Right atrium auricular region (tissue), 2 donors: ENCODE measurements around the gene RPIA. TPM values are rescaled to one million over a fixed set of nuclear protein-coding genes. Genes with fewer than 3 reads are reported as not detected.

Experiments used
- DNase-seq: peaks from one replicate; pipeline ENCODE4 v3.0.0-alpha.2; 2019; ENCODE audit warnings: low spot score
- H3K27ac ChIP-seq, 2 donors: fragments of 200-600 bp; sonication (generic); 1 replicate in 1 of 2; 2 replicates in 1 of 2; pipeline ENCODE4 v1.5.1; 2016 to 2019
- H3K27me3 ChIP-seq, 2 donors: fragments of 200-600 bp; sonication (generic); one replicate each; pipeline versions ENCODE4 v1.5.1 to v1.6.0; 2017 to 2019
- H3K36me3 ChIP-seq: fragments of 200-600 bp; sonication (generic); one replicate; pipeline ENCODE4 v1.5.1; 2016
- H3K4me1 ChIP-seq, 2 donors: fragments of 200-600 bp; sonication (generic); one replicate each; pipeline versions ENCODE4 v1.5.1 to v1.6.0; 2017 to 2019
- H3K4me3 ChIP-seq, 2 donors: fragments of 200-600 bp; sonication (generic); 1 replicate in 1 of 2; 2 replicates in 1 of 2; pipeline ENCODE4 v1.5.1; 2017 to 2019; ENCODE audit warnings: mild to moderate bottlenecking in 1 of 2, moderate library complexity in 1 of 2
- H3K9me3 ChIP-seq, 2 donors: fragments of 200-600 bp; sonication (generic); one replicate each; pipeline ENCODE4 v1.5.1; 2019
- total RNA-seq, 2 donors: library from RNA; depleted of rRNA; stranded (reverse); fragments of >200 nt; gene quantifications; one replicate each; pipeline ENCODE4 v1.1.0, GENCODE V29; 2016
- TF ChIP-seq, protein P1 (sequence below), 2 donors: fragments of 200-600 bp; sonication (generic); IDR thresholded peaks; one replicate each; pipeline ENCODE4 v1.5.1; 2019; ENCODE audit warnings: antibody characterized with exemption in 2 of 2

Gene RPIA
- total RNA-seq, 2 donors from 2014 or later = 4.2 to 5.1 TPM

- no peak for DNase-seq
- no peak overlapping the region for H3K4me3 ChIP-seq
- TF ChIP-seq, protein P1, sequence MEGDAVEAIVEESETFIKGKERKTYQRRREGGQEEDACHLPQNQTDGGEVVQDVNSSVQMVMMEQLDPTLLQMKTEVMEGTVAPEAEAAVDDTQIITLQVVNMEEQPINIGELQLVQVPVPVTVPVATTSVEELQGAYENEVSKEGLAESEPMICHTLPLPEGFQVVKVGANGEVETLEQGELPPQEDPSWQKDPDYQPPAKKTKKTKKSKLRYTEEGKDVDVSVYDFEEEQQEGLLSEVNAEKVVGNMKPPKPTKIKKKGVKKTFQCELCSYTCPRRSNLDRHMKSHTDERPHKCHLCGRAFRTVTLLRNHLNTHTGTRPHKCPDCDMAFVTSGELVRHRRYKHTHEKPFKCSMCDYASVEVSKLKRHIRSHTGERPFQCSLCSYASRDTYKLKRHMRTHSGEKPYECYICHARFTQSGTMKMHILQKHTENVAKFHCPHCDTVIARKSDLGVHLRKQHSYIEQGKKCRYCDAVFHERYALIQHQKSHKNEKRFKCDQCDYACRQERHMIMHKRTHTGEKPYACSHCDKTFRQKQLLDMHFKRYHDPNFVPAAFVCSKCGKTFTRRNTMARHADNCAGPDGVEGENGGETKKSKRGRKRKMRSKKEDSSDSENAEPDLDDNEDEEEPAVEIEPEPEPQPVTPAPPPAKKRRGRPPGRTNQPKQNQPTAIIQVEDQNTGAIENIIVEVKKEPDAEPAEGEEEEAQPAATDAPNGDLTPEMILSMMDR (IDR thresholded peaks at IDR 0.05) = no peak
- no peak overlapping the region for H3K27ac ChIP-seq
- no peaks in the 10 kb centered on the region for H3K4me1 ChIP-seq
- H3K36me3 ChIP-seq = no peaks in the 10 kb centered on the region
- H3K27me3 ChIP-seq = no peaks in the 10 kb centered on the region
- H3K9me3 ChIP-seq = no peaks in the 10 kb centered on the region
These were observed 11.1 kb upstream of the RPIA start for GRCh38 chr2:88680266-88680902.

DNA sequence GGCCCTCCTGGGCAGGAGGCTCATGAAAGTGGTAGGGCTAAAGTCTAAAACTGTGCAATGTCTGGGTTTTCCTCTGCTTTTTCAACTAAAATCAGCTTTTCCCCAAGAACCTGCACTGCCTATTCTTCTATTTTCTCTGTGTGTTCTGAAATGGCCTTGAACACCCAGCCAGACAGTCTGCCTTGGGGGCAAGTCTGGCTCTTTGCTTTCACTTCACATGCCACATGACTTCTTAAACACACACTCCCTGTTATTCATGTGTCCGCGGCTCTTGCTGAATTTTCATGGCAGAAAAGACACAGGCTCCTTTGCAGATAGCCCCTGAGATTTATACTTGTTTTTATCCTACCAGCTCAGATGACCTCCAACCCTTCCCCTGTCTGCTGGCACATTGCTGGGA, 10.6 kb upstream of the RPIA start:
- Histone ChIP-seq H3K27me3 (no peaks in the 10 kb centered on the region), H3K4me1 (no peaks in the 10 kb centered on the region), H3K4me3 (no peak overlapping the region), H3K9me3 (no peaks in the 10 kb centered on the region), H3K27ac (no peak overlapping the region), H3K36me3 (no peaks in the 10 kb centered on the region)
- DNase-seq = no peak
- TF ChIP-seq, protein P1 (IDR thresholded peaks at IDR 0.05) = no peak

- DNase-seq = no peak
- TF ChIP-seq, protein P1 (IDR thresholded peaks at IDR 0.05) = no peak
- H3K27ac ChIP-seq = no peak overlapping the region
- H3K9me3 ChIP-seq = no peaks in the 10 kb centered on the region
- H3K36me3 ChIP-seq = no peaks in the 10 kb centered on the region
- H3K27me3 ChIP-seq = no peaks in the 10 kb centered on the region
- H3K4me1 ChIP-seq = no peaks in the 10 kb centered on the region
- H3K4me3 ChIP-seq = no peak overlapping the region
These were observed 8.1 kb upstream of the RPIA start for GRCh38 chr2:88683160-88684021.

DNA sequence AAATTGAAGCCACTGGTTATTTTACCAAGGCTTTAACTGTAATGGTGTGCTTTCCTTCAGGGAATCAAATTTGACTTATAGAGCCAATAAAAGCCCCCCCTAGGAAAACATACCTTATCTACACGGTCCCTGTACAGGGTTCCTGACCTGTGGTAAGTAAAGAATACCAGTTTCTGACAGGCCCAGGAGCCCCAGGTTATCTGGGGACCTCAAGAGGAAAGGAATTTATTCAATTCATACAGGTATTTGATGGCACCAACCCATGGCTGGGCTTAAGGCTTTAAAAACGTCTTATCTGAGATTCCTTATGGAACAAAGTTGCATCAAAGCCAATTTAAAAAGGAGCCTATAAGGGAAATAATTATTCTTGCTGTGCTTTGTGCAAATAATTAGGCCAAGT, 7.0 kb upstream of the RPIA start:
- H3K9me3 ChIP-seq = no peaks in the 10 kb centered on the region
- H3K4me1 ChIP-seq = no peaks in the 10 kb centered on the region
- TF ChIP-seq, protein P1 (IDR thresholded peaks at IDR 0.05) = no peak
- no peaks in the 10 kb centered on the region for H3K27me3 ChIP-seq
- no peak overlapping the region for H3K4me3 ChIP-seq
- H3K36me3 ChIP-seq = no peaks in the 10 kb centered on the region
- DNase-seq = no peak
- H3K27ac ChIP-seq = no peak overlapping the region

DNA sequence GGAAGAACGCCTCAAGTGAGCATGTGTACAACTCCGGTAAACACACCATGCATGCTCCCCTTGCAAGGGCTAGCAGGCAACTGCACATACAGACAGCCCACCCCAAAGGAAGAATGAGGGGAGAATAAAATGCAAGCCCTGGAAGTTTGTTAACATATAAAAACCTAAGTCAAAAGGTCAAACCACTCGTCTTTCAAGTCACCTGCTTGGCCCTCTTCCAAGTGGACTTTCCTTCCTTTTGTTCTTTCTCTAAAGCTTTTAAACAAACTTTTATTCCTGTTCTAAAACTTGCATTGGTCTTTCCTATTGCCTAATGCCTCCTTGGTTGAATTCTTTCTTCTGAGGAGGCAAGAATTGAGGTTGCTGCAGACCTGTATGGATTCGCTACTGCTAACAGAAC, 5.2 kb upstream of the RPIA start:
- no peak overlapping the region for H3K27ac ChIP-seq
- no peaks in the 10 kb centered on the region for H3K9me3 ChIP-seq
- no peaks in the 10 kb centered on the region for H3K36me3 ChIP-seq
- H3K4me3 ChIP-seq = no peak overlapping the region
- H3K4me1 ChIP-seq = peaks cover 0 to 10% of the 10 kb centered on the region in 2 donors
- DNase-seq = no peak
- no peaks in the 10 kb centered on the region for H3K27me3 ChIP-seq
- TF ChIP-seq, protein P1 (IDR thresholded peaks at IDR 0.05) = no peak
